SK-N-SH (cell line): ENCODE results near the gene TYSND1.

ENCODE experiments used
- CTCF ChIP-seq: fragments of 200-600 bp; sonication (generic); IDR thresholded peaks from 2 replicates; pipeline ENCODE4 v1.6.1; 2017; ENCODE audit warnings: antibody characterized with exemption, mild to moderate bottlenecking, moderate library complexity
- EZH2phosphoT487 ChIP-seq: fragments of 200-600 bp; sonication (generic); IDR thresholded peaks from 2 replicates; pipeline ENCODE4 v1.6.1; 2017; ENCODE audit warnings: low read depth, mixed run types, mild to moderate bottlenecking, antibody characterized with exemption, moderate library complexity, borderline replicate concordance
- GATA2 ChIP-seq: sonication (generic); formaldehyde crosslinking; IDR thresholded peaks from 2 replicates; pipeline ENCODE4 v1.5.0; 2020; ENCODE audit warnings: mild to moderate bottlenecking, missing genetic modification reagents
- JUND ChIP-seq: IDR thresholded peaks from 2 replicates; pipeline ENCODE4 v1.4.0; 2012
- MEF2A ChIP-seq: IDR thresholded peaks from 2 replicates; pipeline ENCODE4 v1.4.0; 2012; ENCODE audit warnings: low read depth, borderline replicate concordance
- NRF1 ChIP-seq: IDR thresholded peaks from 2 replicates; pipeline ENCODE4 v1.6.1; 2012; ENCODE audit warnings: low read depth, mild to moderate bottlenecking, low read length
- POLR2AphosphoS5 ChIP-seq: IDR thresholded peaks from 2 replicates; pipeline ENCODE4 v1.6.1; 2012; ENCODE audit warnings: low read depth, low read length
- TAF1 ChIP-seq: IDR thresholded peaks from 2 replicates; pipeline ENCODE4 v1.6.1; 2012; ENCODE audit warnings: low read depth, mild to moderate bottlenecking, low read length, moderate library complexity, borderline replicate concordance
- TEAD4 ChIP-seq: IDR thresholded peaks from 2 replicates; pipeline ENCODE4 v1.4.0; 2012; ENCODE audit warnings: mild to moderate bottlenecking, borderline replicate concordance; ENCODE audit not compliant: insufficient read depth
- TF ChIP-seq, protein P1 (sequence below): IDR thresholded peaks from 2 replicates; pipeline ENCODE4; 2012
- TF ChIP-seq, protein P2 (sequence below): IDR thresholded peaks from 2 replicates; pipeline ENCODE4 v1.4.0; 2012; ENCODE audit warnings: low read depth

GRCh38 chr10:70155255-70155838, 8.8 kb upstream of the TYSND1 start:
- TF ChIP-seq EZH2phosphoT487, result no peak
- TF ChIP-seq POLR2AphosphoS5, result no peak
- TF ChIP-seq MEF2A, result no peak
- no peak for TF ChIP-seq GATA2 (CRISPR knock-in tag)
- no peak for TF ChIP-seq JUND
- no peak for TF ChIP-seq CTCF
- TF ChIP-seq, protein P1, sequence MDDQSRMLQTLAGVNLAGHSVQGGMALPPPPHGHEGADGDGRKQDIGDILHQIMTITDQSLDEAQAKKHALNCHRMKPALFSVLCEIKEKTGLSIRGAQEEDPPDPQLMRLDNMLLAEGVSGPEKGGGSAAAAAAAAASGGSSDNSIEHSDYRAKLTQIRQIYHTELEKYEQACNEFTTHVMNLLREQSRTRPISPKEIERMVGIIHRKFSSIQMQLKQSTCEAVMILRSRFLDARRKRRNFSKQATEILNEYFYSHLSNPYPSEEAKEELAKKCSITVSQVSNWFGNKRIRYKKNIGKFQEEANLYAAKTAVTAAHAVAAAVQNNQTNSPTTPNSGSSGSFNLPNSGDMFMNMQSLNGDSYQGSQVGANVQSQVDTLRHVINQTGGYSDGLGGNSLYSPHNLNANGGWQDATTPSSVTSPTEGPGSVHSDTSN, result no peak
- TF ChIP-seq, protein P2, sequence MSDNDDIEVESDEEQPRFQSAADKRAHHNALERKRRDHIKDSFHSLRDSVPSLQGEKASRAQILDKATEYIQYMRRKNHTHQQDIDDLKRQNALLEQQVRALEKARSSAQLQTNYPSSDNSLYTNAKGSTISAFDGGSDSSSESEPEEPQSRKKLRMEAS, result no peak
- no peak for TF ChIP-seq NRF1
- TF ChIP-seq TAF1, result no peak
- no peak for TF ChIP-seq TEAD4
